Activated CD4-positive, CD25-positive, alpha-beta regulatory T cell treated with anti-CD3 and anti-CD28 coated beads, Interleukin-2, amount 50 U/mL, for 72 hours (primary cell): Measurements from ENCODE around the gene DUS2.

Experiments
- DNase-seq: peaks from one replicate; pipeline ENCODE4 v3.0.0; 2021

Gene DUS2

GRCh38 chr16:68047987-68048386 is 24.9 kb downstream of the DUS2 start:
- no peak for DNase-seq

- DNase-seq, result no peak
Observed at GRCh38 chr16:68049449-68049848, 26.4 kb downstream of the DUS2 start.

GRCh38 chr16:68055395-68055794 is 32.3 kb downstream of the DUS2 start:
- no peak for DNase-seq

GRCh38 chr16:68059804-68060203 is 36.7 kb downstream of the DUS2 start:
- DNase-seq, result no peak

- DNase-seq, result no peak
Observed at GRCh38 chr16:68061396-68061795, 38.3 kb downstream of the DUS2 start.

- no peak for DNase-seq
Observed at GRCh38 chr16:68062910-68063393, 39.9 kb downstream of the DUS2 start.

GRCh38 chr16:68064791-68065365 is 41.8 kb downstream of the DUS2 start:
- peak; percentile 67 for DNase-seq

GRCh38 chr16:68065716-68066305 is 42.7 kb downstream of the DUS2 start:
- no peak for DNase-seq

GRCh38 chr16:68066763-68067162 is 43.7 kb downstream of the DUS2 start:
- DNase-seq, result no peak

GRCh38 chr16:68068926-68069325 is 45.8 kb downstream of the DUS2 start:
- DNase-seq, result no peak

- no peak for DNase-seq
Observed at GRCh38 chr16:68069511-68070248, 46.6 kb downstream of the DUS2 start.

- DNase-seq, result no peak
Observed at GRCh38 chr16:68070249-68070730, 47.2 kb downstream of the DUS2 start.

- no peak for DNase-seq
Observed at GRCh38 chr16:68070806-68071517, 47.9 kb downstream of the DUS2 start.

GRCh38 chr16:68071518-68071901 is 48.4 kb downstream of the DUS2 start:
- no peak for DNase-seq

- no peak for DNase-seq
Observed at GRCh38 chr16:68072038-68072695, 49.1 kb downstream of the DUS2 start.

GRCh38 chr16:68073902-68074760 is 51.0 kb downstream of the DUS2 start:
- no peak for DNase-seq

- DNase-seq, result peak; percentile 65
Observed at GRCh38 chr16:68074850-68075555, 51.9 kb downstream of the DUS2 start.

- no peak for DNase-seq
Observed at GRCh38 chr16:68075980-68076379, 52.9 kb downstream of the DUS2 start.

- DNase-seq, result no peak
Observed at GRCh38 chr16:68076560-68076959, 53.5 kb downstream of the DUS2 start.

GRCh38 chr16:68077866-68078700 is 55.0 kb downstream of the DUS2 start:
- DNase-seq, result no peak
